Keratinocyte (primary cell): Measurements from ENCODE around the gene LGI4. TPM values are rescaled to one million over a fixed set of nuclear protein-coding genes. Genes with fewer than 3 reads are reported as not detected.

Source experiments
- DNase-seq: peaks from one replicate; pipeline ENCODE4 v3.0.0-alpha.2; 2011; ENCODE audit warnings: low read depth, missing footprints, low spot score
- FAIRE-seq: peaks from 2 replicates; lab custom pipeline; 2011; peaks lifted over from hg19 to GRCh38; lab: Jason Lieb, UNC
- H2AFZ ChIP-seq: 2 replicates; pipeline ENCODE4 v1.6.0; 2012; ENCODE audit warnings: low read length, control low read depth, inconsistent platforms; ENCODE audit not compliant: control insufficient read depth
- H3K27ac ChIP-seq: 2 replicates; pipeline ENCODE4 v1.5.1; 2011; ENCODE audit warnings: low read length; ENCODE audit not compliant: control insufficient read depth, insufficient read depth
- H3K27me3 ChIP-seq: 3 replicates; pipeline ENCODE4 v1.6.0; 2011; ENCODE audit warnings: low read length; ENCODE audit not compliant: control insufficient read depth, insufficient read depth; ENCODE audit errors: extremely low read depth
- H3K36me3 ChIP-seq, 2 experiments: 2 replicates in 1 of 2; 3 replicates in 1 of 2; pipeline ENCODE4 v1.5.1; 2011; ENCODE audit warnings: low read length in 2 of 2, mild to moderate bottlenecking in 1 of 2; ENCODE audit not compliant: control insufficient read depth in 2 of 2, insufficient read depth in 2 of 2; ENCODE audit errors: extremely low read depth in 1 of 2
- H3K4me1 ChIP-seq: 3 replicates; pipeline ENCODE4 v1.5.1; 2011; ENCODE audit warnings: low read length; ENCODE audit not compliant: control insufficient read depth, insufficient read depth; ENCODE audit errors: extremely low read depth
- H3K4me2 ChIP-seq: 3 replicates; pipeline ENCODE4 v1.6.0; 2011; ENCODE audit warnings: low read depth, low read length; ENCODE audit not compliant: control insufficient read depth, insufficient read depth; ENCODE audit errors: extremely low read depth
- H3K4me3 ChIP-seq, 3 experiments: fragments of 200-600 bp in 1 of 3; sonication (generic) in 1 of 3; 2 replicates in 2 of 3; 3 replicates in 1 of 3; pipeline ENCODE4 v1.5.1; 2011 to 2016; ENCODE audit warnings: low read length in 3 of 3, mild to moderate bottlenecking in 3 of 3, control low read depth in 2 of 3, inconsistent platforms in 1 of 3, low read depth in 1 of 3, mixed read lengths in 1 of 3, mixed run types in 1 of 3, moderate library complexity in 1 of 3; ENCODE audit not compliant: control insufficient read depth in 2 of 3, insufficient read depth in 2 of 3; ENCODE audit errors: extremely low read depth in 1 of 3
- H3K79me2 ChIP-seq: 2 replicates; pipeline ENCODE4 v1.6.0; 2012; ENCODE audit warnings: low read length; ENCODE audit not compliant: control insufficient read depth, insufficient read depth
- H3K9ac ChIP-seq: 3 replicates; pipeline ENCODE4 v1.6.0; 2011; ENCODE audit warnings: low read length; ENCODE audit not compliant: control insufficient read depth, insufficient read depth; ENCODE audit errors: extremely low read depth
- H3K9me1 ChIP-seq: 3 replicates; pipeline ENCODE4 v1.6.0; 2011; ENCODE audit warnings: low read length; ENCODE audit not compliant: control insufficient read depth, insufficient read depth; ENCODE audit errors: extremely low read depth
- H3K9me3 ChIP-seq: 2 replicates; pipeline ENCODE4 v1.5.1; 2012; ENCODE audit warnings: low read depth, low read length; ENCODE audit not compliant: control insufficient read depth
- H4K20me1 ChIP-seq: 3 replicates; pipeline ENCODE4 v1.6.0; 2011; ENCODE audit warnings: low read length; ENCODE audit not compliant: control insufficient read depth, insufficient read depth; ENCODE audit errors: extremely low read depth
- CTCF ChIP-seq, 3 experiments: IDR thresholded peaks in 1 of 3; conservative IDR thresholded peaks in 1 of 3; optimal IDR thresholded peaks in 1 of 3; 2 replicates in 2 of 3; 3 replicates in 1 of 3; pipeline versions ENCODE3 to v1.5.1; 2011; ENCODE audit warnings: low read length in 3 of 3, mild to moderate bottlenecking in 3 of 3, moderate library complexity in 2 of 3, control low read depth in 1 of 3, inconsistent platforms in 1 of 3; ENCODE audit not compliant: insufficient read depth in 2 of 3; ENCODE audit errors: extremely low read depth in 1 of 3
- EZH2 ChIP-seq: IDR thresholded peaks from one replicate; pipeline ENCODE4 v1.6.1; 2012; ENCODE audit warnings: inconsistent platforms, mild to moderate bottlenecking, low read length, moderate library complexity
- dilution Hi-C: fragments of 300-500 bp; cut with MboI; formaldehyde crosslinking; loops from one replicate; pipeline ENCODE4 v1.7.0; 2020; ENCODE audit warnings: low sequenced_read_pairs; ENCODE audit not compliant: extremely low pct_ligation_motif_present
- polyA plus RNA-seq, 5 experiments: library from polyadenylated mRNA; depleted of rRNA in 3 of 5; stranded (reverse) in 3 of 5; stranded (forward) in 1 of 5; unstranded in 1 of 5; fragments of >200 nt; gene quantifications; 1 replicate in 1 of 5; 2 replicates in 3 of 5; 3 replicates in 1 of 5; pipeline versions ENCODE4 v1.2.1 to v1.2.3, GENCODE V29; 2011 to 2012; ENCODE audit warnings: missing spikeins in 2 of 5, low read depth in 1 of 5, low replicate concordance in 1 of 5

Gene LGI4
- polyA plus RNA-seq, 1 donor (not counting 4 experiments of a cell fraction or from before 2014, with no cell fraction given): 0.01 TPM

- Histone ChIP-seq H3K27me3 (no peaks in the 10 kb centered on the region), H3K4me1 (peaks cover 36% of the 10 kb centered on the region), H4K20me1 (no peaks in the 10 kb centered on the region), H3K9me1 (no peaks in the 10 kb centered on the region), H3K4me2 (no peak overlapping the region), H3K36me3 (no peaks in the 10 kb centered on the region), H2AFZ (no peak overlapping the region), H3K79me2 (no peaks in the 10 kb centered on the region), H3K9me3 (no peaks in the 10 kb centered on the region), H3K9ac (no peak overlapping the region), H3K4me3 (no peak overlapping the region), H3K27ac (no peak overlapping the region)
- no peak for DNase-seq
- dilution Hi-C loops: no loop called here
- FAIRE-seq: no peak
- no peak for TF ChIP-seq CTCF (optimal IDR thresholded peaks at IDR 0.05 in 1 of 3, IDR thresholded peaks at IDR 0.05 in 1 of 3, conservative IDR thresholded peaks at IDR 0.05 in 1 of 3; ENCODE audit: extremely low read depth in 1 of 3, insufficient read depth in 2 of 3, low read length in 3 of 3)
- no peak for TF ChIP-seq EZH2
Measured at GRCh38 chr19:35106291-35106583, 28.6 kb downstream of the LGI4 start.

- no peak overlapping the region for H3K27ac ChIP-seq
- dilution Hi-C loops: no loop called here
- no peak for DNase-seq
- H3K4me2 ChIP-seq: no peak overlapping the region
- no peaks in the 10 kb centered on the region for H3K36me3 ChIP-seq
- peaks cover 32% of the 10 kb centered on the region for H3K4me1 ChIP-seq
- no peaks in the 10 kb centered on the region for H4K20me1 ChIP-seq
- H3K9ac ChIP-seq: no peak overlapping the region
- FAIRE-seq: no peak
- H2AFZ ChIP-seq: no peak overlapping the region
- H3K4me3 ChIP-seq: no peak overlapping the region
- no peaks in the 10 kb centered on the region for H3K9me3 ChIP-seq
- no peaks in the 10 kb centered on the region for H3K27me3 ChIP-seq
- no peaks in the 10 kb centered on the region for H3K79me2 ChIP-seq
- no peaks in the 10 kb centered on the region for H3K9me1 ChIP-seq
- TF ChIP-seq CTCF (optimal IDR thresholded peaks at IDR 0.05 in 1 of 3, IDR thresholded peaks at IDR 0.05 in 1 of 3, conservative IDR thresholded peaks at IDR 0.05 in 1 of 3; ENCODE audit: extremely low read depth in 1 of 3, insufficient read depth in 2 of 3, low read length in 3 of 3) (no peak), EZH2 (no peak)
Measured at GRCh38 chr19:35105411-35106290, 29.2 kb downstream of the LGI4 start.
